Measurements from ENCODE around the gene ABR. TPM values are rescaled to one million over a fixed set of nuclear protein-coding genes. Genes with fewer than 3 reads are reported as not detected.

ABR gene
- total and polyA plus RNA-seq, 3 donors from 2014 or later = 30.6 to 52.7 (median 42.1) TPM

DNA sequence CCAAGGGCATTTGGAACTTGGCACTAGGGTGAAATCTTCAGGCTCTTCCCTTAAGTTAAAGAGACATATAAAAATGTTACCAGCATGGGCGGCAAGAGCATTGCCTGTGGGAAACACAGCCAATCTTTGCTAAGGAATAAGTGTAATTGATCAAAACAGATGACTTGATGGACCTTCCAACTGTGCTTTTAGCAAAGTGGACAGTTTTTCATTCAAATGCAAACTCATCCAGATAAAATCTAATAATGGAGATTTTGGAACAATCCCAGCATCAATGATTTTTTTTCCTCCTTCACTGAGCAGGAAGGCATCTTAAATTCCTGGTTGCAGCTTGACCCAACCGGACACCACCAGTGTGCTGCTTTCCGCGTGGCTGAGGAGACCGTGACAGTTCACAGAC lies 47.6 kb upstream of the ABR start:
- no peak for DNase-seq

DNA sequence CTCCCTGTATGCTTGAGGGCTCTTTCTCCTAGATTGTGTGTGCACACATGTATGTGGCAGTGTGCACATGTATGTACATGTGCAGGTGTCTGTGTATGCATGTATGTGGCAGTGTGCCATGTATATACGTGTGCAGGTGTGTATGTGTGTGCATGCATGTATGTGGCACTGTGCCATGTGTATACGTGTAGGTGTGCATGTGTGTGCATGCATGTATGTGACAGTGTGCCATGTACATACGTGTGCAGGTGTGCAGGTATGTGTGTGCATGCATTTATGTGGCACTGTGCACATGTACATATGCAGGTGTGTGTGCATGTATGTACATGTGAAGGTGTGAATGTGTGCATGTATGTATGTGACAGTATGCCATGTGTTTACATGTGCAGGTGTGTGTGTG lies 46.5 kb upstream of the ABR start:
- Histone ChIP-seq H3K4me3 (no peak overlapping the region), H3K27me3 (no peaks in the 10 kb centered on the region), H3K4me1 (peaks cover 5% of the 10 kb centered on the region), H3K27ac (no peak overlapping the region), H3K9me3 (no peaks in the 10 kb centered on the region), H3K36me3 (ENCODE audit: low read depth, missing control alignments) (no peaks in the 10 kb centered on the region)
- no peak for DNase-seq
- WGBS, 2 donors = 63 to 65% methylated on average over 2 to 3 of the region's 3 CpGs
- TF ChIP-seq, protein P1, sequence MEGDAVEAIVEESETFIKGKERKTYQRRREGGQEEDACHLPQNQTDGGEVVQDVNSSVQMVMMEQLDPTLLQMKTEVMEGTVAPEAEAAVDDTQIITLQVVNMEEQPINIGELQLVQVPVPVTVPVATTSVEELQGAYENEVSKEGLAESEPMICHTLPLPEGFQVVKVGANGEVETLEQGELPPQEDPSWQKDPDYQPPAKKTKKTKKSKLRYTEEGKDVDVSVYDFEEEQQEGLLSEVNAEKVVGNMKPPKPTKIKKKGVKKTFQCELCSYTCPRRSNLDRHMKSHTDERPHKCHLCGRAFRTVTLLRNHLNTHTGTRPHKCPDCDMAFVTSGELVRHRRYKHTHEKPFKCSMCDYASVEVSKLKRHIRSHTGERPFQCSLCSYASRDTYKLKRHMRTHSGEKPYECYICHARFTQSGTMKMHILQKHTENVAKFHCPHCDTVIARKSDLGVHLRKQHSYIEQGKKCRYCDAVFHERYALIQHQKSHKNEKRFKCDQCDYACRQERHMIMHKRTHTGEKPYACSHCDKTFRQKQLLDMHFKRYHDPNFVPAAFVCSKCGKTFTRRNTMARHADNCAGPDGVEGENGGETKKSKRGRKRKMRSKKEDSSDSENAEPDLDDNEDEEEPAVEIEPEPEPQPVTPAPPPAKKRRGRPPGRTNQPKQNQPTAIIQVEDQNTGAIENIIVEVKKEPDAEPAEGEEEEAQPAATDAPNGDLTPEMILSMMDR (IDR thresholded peaks at IDR 0.05) = no peak
- TF ChIP-seq POLR2A (IDR thresholded peaks at IDR 0.05) = no peak
- intact Hi-C loops (cut with DNase I; ENCODE audit: low total_unique reads) = no loop called here

More for the DNA sequence above, 47.6 kb upstream of the ABR start:
- TF ChIP-seq, protein P1 (IDR thresholded peaks at IDR 0.05) = no peak
- TF ChIP-seq POLR2A (IDR thresholded peaks at IDR 0.05) = no peak
- intact Hi-C loops (cut with DNase I; ENCODE audit: low total_unique reads) = no loop called here
- H3K4me1 ChIP-seq = peaks cover 5% of the 10 kb centered on the region
- no peak overlapping the region for H3K27ac ChIP-seq
- H3K9me3 ChIP-seq = no peaks in the 10 kb centered on the region
- no peaks in the 10 kb centered on the region for H3K27me3 ChIP-seq
- H3K4me3 ChIP-seq = peak overlapping the region in 1 of 2 donors; percentile 63
- WGBS, 2 donors = 50 to 63% methylated on average over 5 of the region's 5 CpGs
- no peaks in the 10 kb centered on the region for H3K36me3 ChIP-seq (ENCODE audit: low read depth, missing control alignments)

DNA sequence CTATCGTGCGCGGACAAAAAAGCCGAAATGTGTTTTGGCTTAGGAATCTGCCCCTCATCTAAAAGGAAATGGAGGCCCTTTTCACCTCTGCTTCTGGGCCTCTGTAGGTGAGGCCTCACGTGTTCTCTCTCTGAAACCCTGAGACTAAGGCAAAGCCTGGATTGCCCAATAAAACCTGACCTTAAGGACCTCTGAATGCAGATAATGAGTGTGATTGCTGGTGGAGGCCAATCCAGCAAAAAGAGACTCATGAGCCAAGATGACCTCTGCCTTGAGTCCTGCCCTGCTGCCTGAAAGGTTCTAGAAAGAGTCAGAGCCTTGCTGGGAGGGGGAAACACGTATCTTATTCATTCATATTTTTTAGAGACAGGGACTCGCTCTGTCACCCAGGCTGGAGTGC lies 44.5 kb upstream of the ABR start:
- H3K4me1 ChIP-seq = no peaks in the 10 kb centered on the region
- DNase-seq = no peak
- H3K36me3 ChIP-seq (ENCODE audit: low read depth, missing control alignments) = no peaks in the 10 kb centered on the region
- no peaks in the 10 kb centered on the region for H3K27me3 ChIP-seq
- no peak overlapping the region for H3K4me3 ChIP-seq
- no peak for TF ChIP-seq POLR2A (IDR thresholded peaks at IDR 0.05)
- TF ChIP-seq, protein P1 (IDR thresholded peaks at IDR 0.05) = no peak
- intact Hi-C loops (cut with DNase I; ENCODE audit: low total_unique reads) = no loop called here
- WGBS, 2 donors = 75 to 90% methylated on average over 7 of the region's 7 CpGs
- H3K9me3 ChIP-seq = no peaks in the 10 kb centered on the region
- H3K27ac ChIP-seq = no peak overlapping the region

DNA sequence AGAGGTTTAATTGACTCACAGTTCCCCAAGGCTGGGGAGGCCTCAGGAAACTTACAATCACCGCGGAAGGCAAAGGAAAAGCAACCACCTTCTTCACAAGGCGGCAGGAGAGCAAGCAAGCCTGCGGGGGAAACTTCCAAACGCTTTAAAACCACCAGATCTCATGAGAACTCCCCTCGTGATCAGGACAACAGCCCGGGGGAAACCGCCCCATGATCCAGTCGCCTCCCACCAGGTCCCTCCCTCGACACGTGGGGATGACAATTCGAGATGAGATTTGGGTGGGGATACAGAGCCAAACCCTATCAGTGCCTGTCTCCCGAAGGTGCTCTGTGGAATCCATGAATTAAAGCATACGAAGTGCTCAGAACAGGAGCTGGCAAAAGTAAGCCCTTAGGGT lies 43.9 kb upstream of the ABR start:
- TF ChIP-seq, protein P1 (IDR thresholded peaks at IDR 0.05) = no peak
- no peak for TF ChIP-seq POLR2A (IDR thresholded peaks at IDR 0.05)
- Histone ChIP-seq H3K9me3 (no peaks in the 10 kb centered on the region), H3K4me1 (no peaks in the 10 kb centered on the region), H3K27me3 (no peaks in the 10 kb centered on the region), H3K36me3 (ENCODE audit: low read depth, missing control alignments) (no peaks in the 10 kb centered on the region), H3K27ac (no peak overlapping the region), H3K4me3 (no peak overlapping the region)
- DNase-seq = no peak
- intact Hi-C loops (cut with DNase I; ENCODE audit: low total_unique reads) = no loop called here
- 70 to 77% methylated on average over 14 of the region's 14 CpGs for WGBS, 2 donors

DNA sequence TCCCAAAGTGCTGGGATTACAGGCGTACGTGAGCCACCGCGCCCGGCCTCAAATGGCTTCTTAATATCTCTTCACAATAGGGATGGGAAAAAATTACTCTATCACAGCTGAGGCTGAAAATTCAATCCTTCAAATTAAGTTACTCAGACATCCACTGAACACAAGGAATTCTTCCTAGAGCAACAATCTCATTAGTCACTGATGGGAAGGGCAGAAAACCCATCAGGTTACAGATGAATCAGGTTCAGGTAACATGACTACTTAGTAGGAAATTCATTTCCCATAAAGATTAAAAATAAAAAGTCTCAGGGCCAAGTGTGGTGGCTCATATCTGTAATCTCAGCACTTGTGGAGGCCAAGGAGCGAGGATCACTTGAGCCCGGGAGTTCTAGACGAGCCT lies 42.5 kb upstream of the ABR start:
- H3K27ac ChIP-seq = no peak overlapping the region
- no peak for DNase-seq
- intact Hi-C loops (cut with DNase I; ENCODE audit: low total_unique reads) = no loop called here
- no peaks in the 10 kb centered on the region for H3K9me3 ChIP-seq
- H3K27me3 ChIP-seq = no peaks in the 10 kb centered on the region
- no peaks in the 10 kb centered on the region for H3K4me1 ChIP-seq
- no peak overlapping the region for H3K4me3 ChIP-seq
- WGBS, 2 donors = 90 to 93% methylated on average over 8 of the region's 8 CpGs
- no peaks in the 10 kb centered on the region for H3K36me3 ChIP-seq (ENCODE audit: low read depth, missing control alignments)
- TF ChIP-seq, protein P1 (IDR thresholded peaks at IDR 0.05) = no peak
- TF ChIP-seq POLR2A (IDR thresholded peaks at IDR 0.05) = no peak
